B cell (primary cell): ENCODE measurements around the gene EID2. TPM values are rescaled to one million over a fixed set of nuclear protein-coding genes. Genes with fewer than 3 reads are reported as not detected.

Experiments
- ATAC-seq: fragments of 200-7000 bp; cut with Tn5 transposase; one replicate; pipeline ENCODE4 v1.10.0; 2021; ENCODE audit warnings: low read depth, mild to moderate bottlenecking, moderate number of reproducible peaks, moderate library complexity
- CTCF ChIA-PET: fragments of 350-600 bp; sonication (Branson Sonifier 250); formaldehyde crosslinking; loops from one replicate; lab custom pipeline; 2021; ENCODE audit warnings: antibody characterized with exemption, inconsistent platforms; lab: Charles Lee
- POLR2A ChIA-PET: fragments of 350-600 bp; sonication (Branson Sonifier 250); formaldehyde crosslinking; loops from one replicate; lab custom pipeline; 2021; ENCODE audit warnings: antibody characterized with exemption; lab: Charles Lee
- DNase-seq: peaks from one replicate; pipeline ENCODE4 v3.0.0; 2013
- H2AFZ ChIP-seq: 2 replicates; pipeline ENCODE4 v1.6.1; 2012; ENCODE audit warnings: mild to moderate bottlenecking, low read depth, low read length; ENCODE audit not compliant: insufficient read depth, poor library complexity, severe bottlenecking
- H3K27ac ChIP-seq, 2 donors: 1 replicate in 1 of 2; 2 replicates in 1 of 2; pipeline ENCODE4 v1.5.1; 2012 to 2013; ENCODE audit warnings: low read length in 2 of 2, mild to moderate bottlenecking in 2 of 2, moderate library complexity in 1 of 2
- H3K27me3 ChIP-seq, 4 experiments: fragments of 200-600 bp in 1 of 4; sonication (generic) in 1 of 4; replicated peaks in 1 of 4; 1 replicate in 2 of 4; 2 replicates in 2 of 4; pipeline versions ENCODE4 v1.6.1 to v1.7.0; 2013 to 2016; ENCODE audit warnings: low read length in 3 of 4, mild to moderate bottlenecking in 2 of 4, mixed read lengths in 1 of 4, moderate library complexity in 1 of 4; ENCODE audit not compliant: insufficient read depth in 4 of 4, control insufficient read depth in 3 of 4; ENCODE audit errors: control extremely low read depth in 1 of 4
- H3K36me3 ChIP-seq, 2 experiments: replicated peaks in 1 of 2; 1 replicate in 1 of 2; 2 replicates in 1 of 2; pipeline versions ENCODE4 v1.6.1 to v1.7.1; 2013; ENCODE audit warnings: low read length in 1 of 2; ENCODE audit not compliant: insufficient read depth in 2 of 2, control insufficient read depth in 1 of 2; ENCODE audit errors: control extremely low read depth in 1 of 2, extremely low read depth in 1 of 2
- H3K4me1 ChIP-seq, 2 donors: fragments of 200-600 bp in 1 of 2; sonication (generic) in 1 of 2; 1 replicate in 1 of 2; 2 replicates in 1 of 2; pipeline versions ENCODE4 v1.5.1 to v1.6.1; 2013 to 2017; ENCODE audit warnings: low read length in 2 of 2; ENCODE audit not compliant: control insufficient read depth in 2 of 2, insufficient read depth in 2 of 2
- H3K4me2 ChIP-seq: replicated peaks from 2 replicates; pipeline ENCODE3; 2012; ENCODE audit warnings: mild to moderate bottlenecking, low read depth, low read length; ENCODE audit not compliant: poor library complexity, severe bottlenecking
- H3K4me3 ChIP-seq, 5 experiments: fragments of 200-600 bp in 1 of 5; sonication (generic) in 1 of 5; 1 replicate in 3 of 5; 2 replicates in 2 of 5; pipeline versions ENCODE4 v1.5.1 to v1.7.0; 2011 to 2016; ENCODE audit warnings: low read length in 4 of 5, mild to moderate bottlenecking in 4 of 5, low read depth in 2 of 5, control low read depth in 1 of 5, moderate library complexity in 1 of 5; ENCODE audit not compliant: insufficient read depth in 1 of 5; ENCODE audit errors: control extremely low read depth in 1 of 5, extremely low read depth in 1 of 5
- H3K79me2 ChIP-seq: fragments of 200-600 bp; sonication (generic); one replicate; pipeline ENCODE4 v1.6.0; 2016; ENCODE audit warnings: low read length; ENCODE audit not compliant: control insufficient read depth, insufficient read depth
- H3K9ac ChIP-seq: fragments of 200-600 bp; sonication (generic); 2 replicates; pipeline ENCODE4 v1.6.1; 2017; ENCODE audit warnings: mild to moderate bottlenecking, low read length, moderate library complexity
- H3K9me3 ChIP-seq, 3 donors: one replicate each; pipeline versions ENCODE4 v1.6.1 to v1.7.1; 2013; ENCODE audit warnings: low read length in 2 of 3; ENCODE audit not compliant: control insufficient read depth in 2 of 3, insufficient read depth in 1 of 3; ENCODE audit errors: control extremely low read depth in 1 of 3
- H4K20me1 ChIP-seq: 2 replicates; pipeline ENCODE4 v1.6.0; 2012; ENCODE audit warnings: mild to moderate bottlenecking, low read length; ENCODE audit not compliant: insufficient read depth, control insufficient read depth, poor library complexity, severe bottlenecking
- H3K27ac Mint-ChIP-seq: one replicate; pipeline ENCODE4 v1.8.0; 2021; ENCODE audit warnings: mixed read lengths
- H3K27me3 Mint-ChIP-seq: one replicate; pipeline ENCODE4 v1.8.0; 2021; ENCODE audit warnings: mixed read lengths
- H3K4me1 Mint-ChIP-seq: one replicate; pipeline ENCODE4 v1.8.0; 2021; ENCODE audit warnings: mixed read lengths
- H3K4me3 Mint-ChIP-seq: one replicate; pipeline ENCODE4 v1.8.0; 2021; ENCODE audit warnings: mixed read lengths
- H3K9me3 Mint-ChIP-seq: one replicate; pipeline ENCODE4 v1.8.0; 2022; ENCODE audit warnings: mixed read lengths; ENCODE audit not compliant: insufficient read depth
- EZH2 ChIP-seq: IDR thresholded peaks from 2 replicates; pipeline ENCODE4 v1.6.1; 2012; ENCODE audit warnings: borderline replicate concordance, low read depth, mild to moderate bottlenecking, moderate library complexity, low read length; ENCODE audit not compliant: insufficient read depth, poor library complexity, severe bottlenecking
- WGBS: methylation state at CpG from one replicate; pipeline ENCODE4 v1.1.5; 2013; ENCODE audit warnings: missing lambda C conversion rate; ENCODE audit not compliant: insufficient coverage; 5-methylcytosine and 5-hydroxymethylcytosine counted together
- intact Hi-C: fragments of 100-400 bp; cut with micrococcal nuclease; formaldehyde crosslinking; loops from one replicate; pipeline ENCODE4 v1.10.0; 2022
- polyA plus RNA-seq: library from polyadenylated mRNA; depleted of rRNA; stranded (reverse); fragments of >200 nt; gene quantifications from 2 replicates; pipeline ENCODE4 v1.2.3, GENCODE V29; 2012
- total RNA-seq, 2 donors: library from RNA; stranded (reverse); fragments of 120-200 nt in 1 of 2; gene quantifications; 1 replicate in 1 of 2; 2 replicates in 1 of 2; pipeline versions ENCODE4 v1.2.3 to v1.2.4, GENCODE V29; 2013 to 2022
- TF ChIP-seq, protein P1 (sequence below): fragments of 200-600 bp; IDR thresholded peaks from one replicate; pipeline ENCODE4 v1.8.0; 2022; ENCODE audit warnings: antibody characterized with exemption, mild to moderate bottlenecking

EID2 gene
- total and polyA plus RNA-seq, 2 donors (not counting 1 experiment from before 2014, with no cell fraction given): 6.2 to 14.1 TPM

DNA sequence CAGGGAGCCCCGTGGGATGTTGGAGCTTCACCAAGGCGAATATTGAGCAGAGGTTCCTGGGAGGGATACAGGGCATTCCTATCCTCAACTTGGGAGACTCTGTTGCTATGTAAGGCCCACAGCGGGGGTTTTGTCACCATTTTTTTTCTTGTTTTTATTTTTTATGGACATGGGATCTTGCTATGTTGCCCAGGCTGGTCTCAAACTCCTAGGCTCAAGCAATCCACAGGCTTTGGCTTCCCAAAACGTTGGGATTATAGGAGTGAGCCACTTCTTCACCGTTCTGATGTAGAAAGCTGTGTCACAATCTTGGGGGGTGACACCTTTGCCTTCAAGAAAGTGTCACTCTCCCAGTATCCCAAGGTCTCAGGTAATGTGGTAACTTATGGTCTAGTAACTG lies 38.6 kb downstream of the EID2 start:
- no peak overlapping the region for H2AFZ ChIP-seq
- H3K4me1 ChIP-seq: peaks cover 27 to 32% of the 10 kb centered on the region in 2 donors
- no peaks in the 10 kb centered on the region for H3K36me3 ChIP-seq
- ChIA-PET CTCF (interaction anchor here (0.8 to 2.4 kb wide), 4 partner anchors 27 to 103 kb away, joined by 3 to 9 read pairs (median 6); partner anchors contain the start of gene EID2B), POLR2A (no interaction called here)
- peaks cover 27% of the 10 kb centered on the region for H3K4me1 Mint-ChIP-seq
- 71% methylated on average over 2 of the region's 5 CpGs for WGBS
- peaks cover 50% of the 10 kb centered on the region for H3K27me3 Mint-ChIP-seq
- H3K4me3 Mint-ChIP-seq: no peak overlapping the region
- H3K79me2 ChIP-seq: no peaks in the 10 kb centered on the region
- TF ChIP-seq EZH2: no peak
- TF ChIP-seq, protein P1, sequence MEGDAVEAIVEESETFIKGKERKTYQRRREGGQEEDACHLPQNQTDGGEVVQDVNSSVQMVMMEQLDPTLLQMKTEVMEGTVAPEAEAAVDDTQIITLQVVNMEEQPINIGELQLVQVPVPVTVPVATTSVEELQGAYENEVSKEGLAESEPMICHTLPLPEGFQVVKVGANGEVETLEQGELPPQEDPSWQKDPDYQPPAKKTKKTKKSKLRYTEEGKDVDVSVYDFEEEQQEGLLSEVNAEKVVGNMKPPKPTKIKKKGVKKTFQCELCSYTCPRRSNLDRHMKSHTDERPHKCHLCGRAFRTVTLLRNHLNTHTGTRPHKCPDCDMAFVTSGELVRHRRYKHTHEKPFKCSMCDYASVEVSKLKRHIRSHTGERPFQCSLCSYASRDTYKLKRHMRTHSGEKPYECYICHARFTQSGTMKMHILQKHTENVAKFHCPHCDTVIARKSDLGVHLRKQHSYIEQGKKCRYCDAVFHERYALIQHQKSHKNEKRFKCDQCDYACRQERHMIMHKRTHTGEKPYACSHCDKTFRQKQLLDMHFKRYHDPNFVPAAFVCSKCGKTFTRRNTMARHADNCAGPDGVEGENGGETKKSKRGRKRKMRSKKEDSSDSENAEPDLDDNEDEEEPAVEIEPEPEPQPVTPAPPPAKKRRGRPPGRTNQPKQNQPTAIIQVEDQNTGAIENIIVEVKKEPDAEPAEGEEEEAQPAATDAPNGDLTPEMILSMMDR: no peak
- no peaks in the 10 kb centered on the region for H3K9me3 Mint-ChIP-seq
- no peak overlapping the region for H3K4me2 ChIP-seq
- peaks cover 0 to 76% (median 30%) of the 10 kb centered on the region in 4 experiments for H3K27me3 ChIP-seq
- no peak overlapping the region for H3K27ac ChIP-seq
- H3K9me3 ChIP-seq: peaks cover 0 to 12% (median 0%) of the 10 kb centered on the region in 3 donors
- DNase-seq (no peak), ATAC-seq (no peak)
- no peak overlapping the region for H3K4me3 ChIP-seq
- no peak overlapping the region for H3K27ac Mint-ChIP-seq
- intact Hi-C loops: no loop called here
- H3K9ac ChIP-seq: no peak overlapping the region
- H4K20me1 ChIP-seq: no peaks in the 10 kb centered on the region

DNA sequence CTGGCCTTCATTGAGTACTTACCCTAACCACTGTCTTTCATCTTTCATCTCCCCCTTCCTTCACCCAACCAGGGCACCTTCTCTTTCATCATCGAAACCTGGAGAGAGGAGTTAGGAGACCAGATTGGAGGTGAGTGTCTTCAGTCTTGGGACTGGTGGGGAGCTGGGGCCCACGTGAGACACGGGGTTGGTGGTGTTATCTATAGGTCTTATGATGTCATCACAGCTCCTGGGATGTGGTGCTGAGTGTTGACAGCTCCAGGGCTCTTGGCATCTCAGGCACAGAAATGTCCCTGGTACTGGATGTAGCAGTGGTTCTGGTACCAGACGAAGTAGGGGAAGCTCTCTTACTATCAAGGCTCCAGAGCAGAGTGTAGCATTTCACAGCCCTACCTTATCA lies 39.4 kb downstream of the EID2 start:
- POLR2A ChIA-PET: interaction anchor here (0.5 kb wide), 1 partner anchor 16 kb away, joined by 4 read pairs; no protein-coding TSS in a partner anchor
- no peaks in the 10 kb centered on the region for H4K20me1 ChIP-seq
- H3K27ac Mint-ChIP-seq: no peak overlapping the region
- H3K27me3 Mint-ChIP-seq: peaks cover 45% of the 10 kb centered on the region
- WGBS: 40% methylated on average over 2 of the region's 4 CpGs
- no peak overlapping the region for H3K4me2 ChIP-seq
- ATAC-seq: no peak
- H3K4me3 Mint-ChIP-seq: peak overlapping the region; percentile 64
- TF ChIP-seq, protein P1: no peak
- no peak for TF ChIP-seq EZH2
- intact Hi-C loops: no loop called here
- H3K27ac ChIP-seq: no peak overlapping the region
- DNase-seq: no peak
- no peak overlapping the region for H2AFZ ChIP-seq
- peaks cover 0 to 11% (median 0%) of the 10 kb centered on the region in 3 donors for H3K9me3 ChIP-seq
- H3K9ac ChIP-seq: no peak overlapping the region
- peaks cover 25% of the 10 kb centered on the region for H3K4me1 Mint-ChIP-seq
- CTCF ChIA-PET: interaction anchor here (0.6 to 2.4 kb wide), 5 partner anchors 26 to 293 kb away, joined by 3 to 9 read pairs (median 4); partner anchors contain the start of gene EID2B
- no peaks in the 10 kb centered on the region for H3K9me3 Mint-ChIP-seq
- H3K4me1 ChIP-seq: peaks cover 27 to 31% of the 10 kb centered on the region in 2 donors
- no peak overlapping the region for H3K4me3 ChIP-seq
- H3K36me3 ChIP-seq: no peaks in the 10 kb centered on the region
- H3K27me3 ChIP-seq: peaks cover 0 to 70% (median 30%) of the 10 kb centered on the region in 4 experiments
- H3K79me2 ChIP-seq: no peaks in the 10 kb centered on the region
